Parathyroid adenoma (tissue), 2 donors: ENCODE results near the gene UGT1A7.
"Not testable (repeated sequence)": the region's sequence is repeated elsewhere in the genome, so short reads cannot be mapped to it uniquely, and the experiment has no call there.

ENCODE experiments used
- H2AFZ ChIP-seq: fragments of 300-600 bp; sonication (generic); one replicate; pipeline ENCODE4 v1.7.0; 2017; ENCODE audit warnings: antibody characterized with exemption, mild to moderate bottlenecking
- H3K27ac ChIP-seq: fragments of 300-600 bp; sonication (generic); one replicate; pipeline ENCODE4 v1.7.0; 2017
- H3K27me3 ChIP-seq: fragments of 300-600 bp; sonication (generic); one replicate; pipeline ENCODE4 v1.7.0; 2017; ENCODE audit warnings: low read length; ENCODE audit not compliant: control insufficient read depth, insufficient read depth
- H3K36me3 ChIP-seq: fragments of 300-600 bp; sonication (generic); one replicate; pipeline ENCODE4 v1.7.0; 2017; ENCODE audit warnings: low read length; ENCODE audit not compliant: control insufficient read depth, insufficient read depth
- H3K4me1 ChIP-seq: fragments of 300-600 bp; sonication (generic); one replicate; pipeline ENCODE4 v1.7.0; 2017; ENCODE audit warnings: control low read depth
- H3K4me2 ChIP-seq: fragments of 300-600 bp; sonication (generic); one replicate; pipeline ENCODE4 v1.7.0; 2017; ENCODE audit warnings: low read length
- H3K4me3 ChIP-seq: fragments of 300-600 bp; sonication (generic); one replicate; pipeline ENCODE4 v1.7.0; 2017; ENCODE audit warnings: low read depth, low read length
- H3K79me2 ChIP-seq: fragments of 300-600 bp; sonication (generic); one replicate; pipeline ENCODE4 v1.7.0; 2017; ENCODE audit warnings: control low read depth
- H3K9ac ChIP-seq: fragments of 300-600 bp; sonication (generic); one replicate; pipeline ENCODE4 v1.7.0; 2017; ENCODE audit warnings: mild to moderate bottlenecking
- H3K9me3 ChIP-seq: fragments of 300-600 bp; sonication (generic); one replicate; pipeline ENCODE4 v1.7.0; 2017; ENCODE audit warnings: low read length; ENCODE audit not compliant: control insufficient read depth
- CTCF ChIP-seq: fragments of 300-600 bp; sonication (generic); IDR thresholded peaks from one replicate; pipeline ENCODE4 v1.7.0; 2017; ENCODE audit warnings: antibody characterized with exemption, mild to moderate bottlenecking
- donor health status: primary hyperparathyroidism.

Gene UGT1A7

DNA sequence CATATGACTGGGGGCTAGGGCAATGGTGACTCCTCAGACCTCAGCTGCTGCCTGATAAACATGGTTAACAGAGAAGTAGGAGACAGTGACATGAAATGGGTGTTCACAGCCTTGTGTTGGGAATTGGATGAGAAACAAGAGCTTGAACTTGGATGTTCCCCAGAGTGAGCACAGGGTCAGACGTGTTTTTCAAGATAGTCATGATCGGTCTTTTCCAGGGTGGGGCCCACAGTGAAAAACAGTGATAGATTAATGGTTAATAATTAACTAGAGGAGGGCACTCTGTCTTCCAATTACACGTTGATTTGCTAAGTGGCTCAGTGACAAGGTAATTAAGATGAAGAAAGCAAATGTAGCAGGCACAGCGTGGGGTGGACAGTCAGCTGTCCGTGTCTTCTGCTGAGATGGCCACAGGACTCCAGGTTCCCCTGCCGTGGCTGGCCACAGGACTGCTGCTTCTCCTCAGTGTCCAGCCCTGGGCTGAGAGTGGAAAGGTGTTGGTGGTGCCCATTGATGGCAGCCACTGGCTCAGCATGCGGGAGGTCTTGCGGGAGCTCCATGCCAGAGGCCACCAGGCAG lies 47.1 kb downstream of the UGT1A7 start, which contains the start of gene UGT1A3:
TSS of gene UGT1A3 (plus strand) at position 320 of the 579 bp plus-strand sequence. CDS start at position 405, 85 bp downstream.
- H3K36me3 ChIP-seq = no peaks in the 10 kb centered on the region
- H3K9ac ChIP-seq = no peak within 1 kb of the TSS
- H3K4me2 ChIP-seq = no peak within 1 kb of the TSS
- no peaks in the 10 kb centered on the region for H3K79me2 ChIP-seq
- no peaks in the 10 kb centered on the region for H3K27me3 ChIP-seq
- no peak within 1 kb of the TSS for H3K27ac ChIP-seq
- H2AFZ ChIP-seq = no peak within 1 kb of the TSS
- no peak within 1 kb of the TSS for H3K4me3 ChIP-seq
- TF ChIP-seq CTCF = no peak
- no peaks in the 10 kb centered on the region for H3K9me3 ChIP-seq
- no peaks in the 10 kb centered on the region for H3K4me1 ChIP-seq

DNA sequence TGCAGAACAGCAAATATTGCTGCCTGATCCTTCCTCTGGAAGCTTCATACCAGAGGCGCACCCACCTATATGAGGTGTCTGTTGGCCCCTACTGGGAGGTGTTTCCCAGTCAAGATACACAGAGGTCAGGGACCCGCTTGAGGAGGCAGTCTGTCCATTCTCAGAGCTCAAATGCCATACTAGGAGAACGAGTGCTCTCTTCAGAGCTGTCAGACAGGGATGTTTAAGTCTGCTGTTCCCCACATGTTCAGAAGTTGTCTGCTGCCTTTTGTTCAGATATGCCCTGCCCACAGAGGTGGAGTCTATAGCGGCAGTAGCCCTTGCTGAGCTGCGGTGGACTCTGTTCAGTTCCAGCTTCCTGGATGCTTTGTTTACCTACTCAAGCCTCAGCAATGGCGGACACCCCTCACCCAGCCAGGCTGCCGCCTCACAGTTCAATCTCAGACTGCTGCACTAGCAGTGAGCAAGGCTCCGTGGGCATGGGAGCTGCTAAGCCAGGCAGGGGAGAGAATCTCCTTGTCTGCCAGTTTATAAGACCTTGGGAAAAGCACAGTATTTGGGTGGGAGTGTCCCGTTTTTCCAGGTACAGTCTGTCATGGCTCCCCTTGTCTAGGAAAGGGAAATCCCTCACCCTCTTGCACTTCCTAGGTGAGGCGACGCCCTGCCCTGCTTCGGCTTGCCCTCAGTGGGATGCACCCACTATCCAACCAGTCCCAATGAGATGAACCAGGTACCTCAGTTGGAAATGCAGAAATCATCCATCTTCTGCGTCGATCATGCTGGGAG lies 55.4 kb downstream of the UGT1A7 start:
- H3K79me2 ChIP-seq, H3K36me3 ChIP-seq, H3K4me1 ChIP-seq, H3K9me3 ChIP-seq, H3K27me3 ChIP-seq, H3K4me2 ChIP-seq, H2AFZ ChIP-seq, H3K27ac ChIP-seq, H3K9ac ChIP-seq, H3K4me3 ChIP-seq: not testable (repeated sequence)

GRCh38 chr2:233740870-233741269 lies 59.2 kb downstream of the UGT1A7 start:
- no peaks in the 10 kb centered on the region for H3K36me3 ChIP-seq
- no peak overlapping the region for H3K4me3 ChIP-seq
- no peak overlapping the region for H3K27ac ChIP-seq
- no peak overlapping the region for H3K4me2 ChIP-seq
- no peaks in the 10 kb centered on the region for H3K4me1 ChIP-seq
- no peak overlapping the region for H2AFZ ChIP-seq
- no peaks in the 10 kb centered on the region for H3K79me2 ChIP-seq
- no peak overlapping the region for H3K9ac ChIP-seq
- no peaks in the 10 kb centered on the region for H3K27me3 ChIP-seq
- TF ChIP-seq CTCF = no peak
- no peaks in the 10 kb centered on the region for H3K9me3 ChIP-seq

DNA sequence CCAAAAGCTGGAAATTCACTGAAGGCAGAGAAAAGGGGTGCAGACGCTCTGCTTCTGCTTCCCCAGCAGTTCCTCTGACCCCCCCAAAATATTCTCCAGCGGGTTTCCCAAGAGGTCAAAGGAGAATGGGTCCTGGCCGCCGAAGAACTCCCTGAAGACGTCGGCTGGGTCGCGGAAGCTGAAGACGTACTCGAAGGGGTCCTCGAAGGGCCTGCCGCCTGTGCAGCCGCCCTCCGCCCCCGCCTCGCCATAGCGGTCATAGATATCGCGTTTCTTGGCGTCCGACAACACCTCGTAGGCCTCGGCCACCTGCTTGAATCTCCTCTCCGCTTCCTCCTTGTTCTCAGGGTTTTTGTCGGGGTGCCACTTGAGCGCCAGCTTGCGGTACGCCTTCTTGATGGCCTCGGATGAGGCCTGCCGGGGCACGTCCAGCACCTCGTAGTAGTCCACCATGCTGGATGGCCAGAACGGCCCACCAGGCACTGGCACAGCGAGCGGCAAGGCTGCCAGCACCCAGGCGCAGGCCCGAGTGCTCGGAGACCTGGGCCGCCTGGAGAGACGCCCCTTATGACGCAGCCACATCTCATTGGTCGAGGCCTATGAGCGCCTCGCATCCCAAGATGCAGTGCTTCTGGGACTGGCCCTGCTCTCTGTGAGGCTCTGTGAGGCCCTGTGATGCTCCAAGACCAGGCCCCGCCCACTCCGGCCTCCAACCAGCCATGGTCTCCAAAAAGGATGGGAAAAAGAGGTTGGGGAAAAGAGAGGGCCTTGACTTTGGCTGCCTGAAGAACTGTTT lies 62.0 kb downstream of the UGT1A7 start:
- Histone ChIP-seq H3K4me3 (no peak overlapping the region), H3K9me3 (no peaks in the 10 kb centered on the region), H3K4me1 (no peaks in the 10 kb centered on the region), H3K9ac (no peak overlapping the region), H3K27ac (no peak overlapping the region), H3K4me2 (no peak overlapping the region), H2AFZ (no peak overlapping the region), H3K36me3 (no peaks in the 10 kb centered on the region), H3K27me3 (no peaks in the 10 kb centered on the region), H3K79me2 (no peaks in the 10 kb centered on the region)
- no peak for TF ChIP-seq CTCF

- no peak overlapping the region for H3K4me3 ChIP-seq
- H3K27ac ChIP-seq = no peak overlapping the region
- H3K27me3 ChIP-seq = no peaks in the 10 kb centered on the region
These were observed 63.5 kb downstream of the UGT1A7 start for GRCh38 chr2:233745073-233745755.

DNA sequence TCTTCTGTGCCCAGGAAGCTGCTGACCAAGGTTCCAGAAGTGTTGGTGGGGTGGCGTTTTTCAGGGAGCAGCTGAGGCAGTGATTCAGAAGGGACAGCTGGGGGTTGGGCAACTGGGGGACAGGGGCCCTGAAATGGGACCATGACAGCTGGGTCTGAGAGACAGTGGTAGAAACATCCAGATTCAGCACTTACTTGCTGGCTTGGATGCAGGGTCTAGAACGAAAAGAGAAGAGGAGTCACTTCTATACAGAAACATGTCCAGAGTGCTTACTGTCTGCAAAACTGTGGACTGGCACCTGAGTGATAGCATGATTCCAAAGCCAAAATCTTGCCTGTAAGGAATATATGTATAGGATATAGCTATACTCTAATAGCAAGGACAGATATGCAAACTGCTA lies 64.1 kb downstream of the UGT1A7 start:
- H3K4me2 ChIP-seq, H3K79me2 ChIP-seq, H3K9me3 ChIP-seq, H3K4me3 ChIP-seq, H3K27ac ChIP-seq, H3K9ac ChIP-seq, H3K36me3 ChIP-seq, H3K4me1 ChIP-seq, H2AFZ ChIP-seq, H3K27me3 ChIP-seq: not testable (repeated sequence)

More at GRCh38 chr2:233745073-233745755, 63.5 kb downstream of the UGT1A7 start:
- H3K4me1 ChIP-seq = no peaks in the 10 kb centered on the region
- H3K9me3 ChIP-seq = no peaks in the 10 kb centered on the region
- H3K36me3 ChIP-seq = no peaks in the 10 kb centered on the region
- no peak for TF ChIP-seq CTCF
- no peak overlapping the region for H3K9ac ChIP-seq
- H3K4me2 ChIP-seq = no peak overlapping the region
- no peak overlapping the region for H2AFZ ChIP-seq
- H3K79me2 ChIP-seq = no peaks in the 10 kb centered on the region
